ENCODE measurements around the gene ADGRV1.

- no peak for TF ChIP-seq CTCF (IDR thresholded peaks at IDR 0.05; ENCODE audit: extremely low read depth in 1 of 2, insufficient read depth in 1 of 2, low read depth in 1 of 2, low read length in 2 of 2)
- no peak for TF ChIP-seq POLR2AphosphoS5 (IDR thresholded peaks at IDR 0.05; ENCODE audit: insufficient read depth, low read depth, low read length)
- TF ChIP-seq MAX (IDR thresholded peaks at IDR 0.05; ENCODE audit: insufficient read depth, insufficient read length), result no peak
- no peak for TF ChIP-seq POLR2A (IDR thresholded peaks at IDR 0.05; ENCODE audit: low read depth, low read length)
- no peak for TF ChIP-seq FOS (IDR thresholded peaks at IDR 0.05; ENCODE audit: borderline replicate concordance, insufficient read depth, low read length)
- no peak for TF ChIP-seq JUN (IDR thresholded peaks at IDR 0.05; ENCODE audit: borderline replicate concordance, insufficient read depth, insufficient read length, low read depth)
- TF ChIP-seq GATA2 (IDR thresholded peaks at IDR 0.05; ENCODE audit: insufficient read depth, insufficient read length, low read depth, low read length), result no peak
- no peak for TF ChIP-seq MYC (IDR thresholded peaks at IDR 0.05; ENCODE audit: low read depth, low read length)
- TF ChIP-seq EZH2 (IDR thresholded peaks at IDR 0.05; ENCODE audit: borderline replicate concordance, low read depth, low read length, severe bottlenecking), result no peak
Observed at GRCh38 chr5:91000743-91001142, 442.1 kb downstream of the ADGRV1 start.
